Testis (tissue), 2 donors: ENCODE data around the gene SHC3.

Source experiments
- CTCF ChIP-seq, 3 experiments: fragments of 450-650 bp in 2 of 3; fragments of 200-600 bp in 1 of 3; sonication (generic) in 1 of 3; IDR thresholded peaks; one replicate each; pipeline ENCODE4 v1.5.1; 2016 to 2019; ENCODE audit warnings: antibody characterized with exemption in 3 of 3, mild to moderate bottlenecking in 2 of 3, moderate library complexity in 1 of 3
- POLR2A ChIP-seq: fragments of 450-650 bp; IDR thresholded peaks from one replicate; pipeline ENCODE4 v1.6.1; 2017; ENCODE audit warnings: antibody characterized with exemption, mild to moderate bottlenecking, moderate library complexity

DNA sequence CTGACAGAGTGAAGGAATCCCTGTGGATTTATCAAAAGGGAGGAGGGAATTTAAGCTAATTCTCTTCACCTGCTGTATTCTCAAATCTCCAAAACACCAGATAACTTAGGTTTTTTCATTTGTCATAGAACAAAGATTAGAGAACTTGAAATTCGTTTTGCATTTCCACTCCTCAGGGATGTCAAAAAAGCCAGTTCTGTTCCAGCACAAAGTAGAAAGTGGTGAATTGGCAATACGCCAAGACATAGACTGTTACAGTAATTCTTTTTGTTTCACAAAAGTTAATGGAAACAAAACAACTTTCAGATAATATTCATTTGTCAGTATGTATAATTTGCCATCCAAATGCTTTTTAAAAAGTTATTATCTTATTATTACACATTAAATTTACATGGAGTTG, 172.4 kb downstream of the SHC3 start:
- TF ChIP-seq CTCF (IDR thresholded peaks at IDR 0.05) (no peak), POLR2A (no peak)
